Astrocyte (in vitro differentiated cells and primary cell): ENCODE results near the gene BMPR1A.

ENCODE experiments used
- EZH2 ChIP-seq: IDR thresholded peaks from 2 replicates; pipeline ENCODE4 v1.6.1; 2012; ENCODE audit warnings: mild to moderate bottlenecking, low read length, inconsistent platforms; ENCODE audit not compliant: insufficient read depth
- TF ChIP-seq, protein P1 (sequence below): IDR thresholded peaks from 2 replicates; pipeline ENCODE4 v1.5.1; 2011; ENCODE audit warnings: low read depth, mild to moderate bottlenecking, inconsistent platforms, low read length, moderate library complexity; ENCODE audit not compliant: insufficient read depth

DNA sequence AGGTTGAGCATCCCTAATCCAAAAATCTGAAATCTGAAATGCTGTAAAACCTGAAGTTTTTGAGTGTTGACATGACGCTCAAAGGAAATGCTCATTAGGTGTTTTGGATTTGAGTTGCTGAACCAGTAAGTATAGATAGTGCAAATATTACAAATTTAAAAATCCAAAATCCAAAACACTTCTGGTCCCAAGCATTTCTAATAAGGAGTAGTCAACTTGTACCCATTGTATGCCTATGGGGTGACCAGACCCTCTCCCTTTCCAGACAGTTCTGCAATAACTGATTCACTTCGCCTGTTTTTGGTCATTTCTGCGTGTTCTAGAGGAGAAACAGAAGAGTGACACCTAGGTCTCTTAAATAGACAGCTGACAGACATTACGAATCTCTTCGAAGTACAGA lies 110.7 kb downstream of the BMPR1A start:
- no peak for TF ChIP-seq EZH2
- TF ChIP-seq, protein P1, sequence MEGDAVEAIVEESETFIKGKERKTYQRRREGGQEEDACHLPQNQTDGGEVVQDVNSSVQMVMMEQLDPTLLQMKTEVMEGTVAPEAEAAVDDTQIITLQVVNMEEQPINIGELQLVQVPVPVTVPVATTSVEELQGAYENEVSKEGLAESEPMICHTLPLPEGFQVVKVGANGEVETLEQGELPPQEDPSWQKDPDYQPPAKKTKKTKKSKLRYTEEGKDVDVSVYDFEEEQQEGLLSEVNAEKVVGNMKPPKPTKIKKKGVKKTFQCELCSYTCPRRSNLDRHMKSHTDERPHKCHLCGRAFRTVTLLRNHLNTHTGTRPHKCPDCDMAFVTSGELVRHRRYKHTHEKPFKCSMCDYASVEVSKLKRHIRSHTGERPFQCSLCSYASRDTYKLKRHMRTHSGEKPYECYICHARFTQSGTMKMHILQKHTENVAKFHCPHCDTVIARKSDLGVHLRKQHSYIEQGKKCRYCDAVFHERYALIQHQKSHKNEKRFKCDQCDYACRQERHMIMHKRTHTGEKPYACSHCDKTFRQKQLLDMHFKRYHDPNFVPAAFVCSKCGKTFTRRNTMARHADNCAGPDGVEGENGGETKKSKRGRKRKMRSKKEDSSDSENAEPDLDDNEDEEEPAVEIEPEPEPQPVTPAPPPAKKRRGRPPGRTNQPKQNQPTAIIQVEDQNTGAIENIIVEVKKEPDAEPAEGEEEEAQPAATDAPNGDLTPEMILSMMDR: no peak
